Left lung (tissue), 10 donors: Measurements from ENCODE around the gene ITFG1. TPM values are rescaled to one million over a fixed set of nuclear protein-coding genes. Genes with fewer than 3 reads are reported as not detected.
"Not testable (repeated sequence)": the region's sequence is repeated elsewhere in the genome, so short reads cannot be mapped to it uniquely, and the experiment has no call there.

Source experiments
- ATAC-seq: fragments of 200-7000 bp; cut with Tn5 transposase; one replicate; pipeline ENCODE4 v1.9.1; 2020; ENCODE audit warnings: moderate library complexity
- DNase-seq, 4 donors: peaks; one replicate each; pipeline ENCODE4 v3.0.0-alpha.2; 2013 to 2020
- H3K27ac ChIP-seq, 2 donors: fragments of 200-600 bp; sonication (generic) in 1 of 2; one replicate each; pipeline versions ENCODE4 v1.5.0 to v1.8.0; 2020 to 2021
- H3K27me3 ChIP-seq, 2 donors: fragments of 200-600 bp; sonication (generic) in 1 of 2; one replicate each; pipeline versions ENCODE4 v1.5.0 to v1.8.0; 2020 to 2021
- H3K36me3 ChIP-seq, 2 donors: fragments of 200-600 bp; sonication (generic) in 1 of 2; one replicate each; pipeline versions ENCODE4 v1.5.0 to v1.8.0; 2020 to 2021
- H3K4me1 ChIP-seq, 2 donors: fragments of 200-600 bp; one replicate each; pipeline ENCODE4 v1.8.0; 2021
- H3K4me3 ChIP-seq, 2 donors: fragments of 200-600 bp; sonication (generic) in 1 of 2; one replicate each; pipeline versions ENCODE4 v1.5.0 to v1.8.0; 2020 to 2021; ENCODE audit warnings: mild to moderate bottlenecking in 1 of 2
- H3K9me3 ChIP-seq, 2 donors: fragments of 200-600 bp; sonication (generic) in 1 of 2; one replicate each; pipeline versions ENCODE4 v1.5.0 to v1.8.0; 2020 to 2021
- intact Hi-C, 2 donors: fragments of 100-400 bp; cut with DNase I; formaldehyde crosslinking; loops; one replicate each; pipeline versions ENCODE4 v1.11.2 to v1.14.2; 2022
- polyA plus RNA-seq, 6 donors: library from polyadenylated mRNA; unstranded; fragments of 120-200 nt; gene quantifications; one replicate each; pipeline ENCODE4 v1.2.1, GENCODE V29; 2013; ENCODE audit not compliant: insufficient read length in 6 of 6
- total RNA-seq, 2 donors: library from RNA; stranded (reverse); fragmentation: NEBNext Ultra II Directional; extraction: Animal tissue kit (Norgen Biotek cat#: 25700); gene quantifications; one replicate each; pipeline ENCODE4 v1.2.1, GENCODE V29; 2021
- TF ChIP-seq, protein P1 (sequence below), 2 donors: fragments of 200-600 bp; sonication (generic) in 1 of 2; IDR thresholded peaks; one replicate each; pipeline versions ENCODE4 v1.5.0 to v1.8.0; 2021; ENCODE audit warnings: antibody characterized with exemption in 2 of 2
- donor health status: DM: no; HTN: yes; CAD: no.
- donor health status: DM: no; HTN: no; CAD: no.

Gene ITFG1
- total and polyA plus RNA-seq, 8 donors: 62.5 to 80.0 (median 69.2) TPM

- Histone ChIP-seq H3K27me3 (no peaks in the 10 kb centered on the region), H3K27ac (no peak overlapping the region), H3K9me3 (peaks cover 0 to 12% of the 10 kb centered on the region in 2 donors), H3K36me3 (peaks cover 0 to 27% of the 10 kb centered on the region in 2 donors), H3K4me3 (no peak overlapping the region), H3K4me1 (no peaks in the 10 kb centered on the region)
- ATAC-seq: no peak
- TF ChIP-seq, protein P1, sequence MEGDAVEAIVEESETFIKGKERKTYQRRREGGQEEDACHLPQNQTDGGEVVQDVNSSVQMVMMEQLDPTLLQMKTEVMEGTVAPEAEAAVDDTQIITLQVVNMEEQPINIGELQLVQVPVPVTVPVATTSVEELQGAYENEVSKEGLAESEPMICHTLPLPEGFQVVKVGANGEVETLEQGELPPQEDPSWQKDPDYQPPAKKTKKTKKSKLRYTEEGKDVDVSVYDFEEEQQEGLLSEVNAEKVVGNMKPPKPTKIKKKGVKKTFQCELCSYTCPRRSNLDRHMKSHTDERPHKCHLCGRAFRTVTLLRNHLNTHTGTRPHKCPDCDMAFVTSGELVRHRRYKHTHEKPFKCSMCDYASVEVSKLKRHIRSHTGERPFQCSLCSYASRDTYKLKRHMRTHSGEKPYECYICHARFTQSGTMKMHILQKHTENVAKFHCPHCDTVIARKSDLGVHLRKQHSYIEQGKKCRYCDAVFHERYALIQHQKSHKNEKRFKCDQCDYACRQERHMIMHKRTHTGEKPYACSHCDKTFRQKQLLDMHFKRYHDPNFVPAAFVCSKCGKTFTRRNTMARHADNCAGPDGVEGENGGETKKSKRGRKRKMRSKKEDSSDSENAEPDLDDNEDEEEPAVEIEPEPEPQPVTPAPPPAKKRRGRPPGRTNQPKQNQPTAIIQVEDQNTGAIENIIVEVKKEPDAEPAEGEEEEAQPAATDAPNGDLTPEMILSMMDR (IDR thresholded peaks at IDR 0.05): no peak
- peak in 1 of 4 donors; percentile 59 for DNase-seq
- intact Hi-C loops: no loop called here
These were observed 232.6 kb downstream of the ITFG1 start for GRCh38 chr16:47228241-47228640.

GRCh38 chr16:47213761-47214440, 247.0 kb downstream of the ITFG1 start:
- TF ChIP-seq, protein P1 (IDR thresholded peaks at IDR 0.05): no peak
- DNase-seq (no peak), ATAC-seq (no peak)
- H3K36me3 ChIP-seq: peaks cover 0 to 30% of the 10 kb centered on the region in 2 donors
- intact Hi-C loops: no loop called here
- H3K4me1 ChIP-seq: no peaks in the 10 kb centered on the region
- no peak overlapping the region for H3K4me3 ChIP-seq
- peaks cover 0 to 7% of the 10 kb centered on the region in 2 donors for H3K9me3 ChIP-seq
- no peak overlapping the region for H3K27ac ChIP-seq
- H3K27me3 ChIP-seq: no peaks in the 10 kb centered on the region

DNA sequence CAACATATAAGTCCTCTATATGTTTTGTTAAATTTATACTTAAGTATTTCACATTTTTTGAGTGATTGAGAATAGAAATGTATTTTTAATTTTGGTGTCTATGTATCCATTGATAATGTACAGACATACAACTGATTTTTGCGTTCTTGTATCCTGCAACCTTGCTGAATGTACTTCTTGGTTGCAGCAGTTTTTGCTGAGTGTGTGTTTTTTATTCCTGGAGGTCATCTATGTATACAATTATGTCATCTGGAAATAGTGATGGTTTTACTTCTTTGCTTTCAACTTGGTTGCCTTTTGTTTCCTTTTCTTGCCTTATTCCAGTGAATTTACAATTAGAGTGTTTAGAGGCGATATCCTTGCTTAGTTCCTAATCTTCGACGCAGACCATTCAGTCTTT, 249.6 kb downstream of the ITFG1 start:
- H3K27me3 ChIP-seq: no peaks in the 10 kb centered on the region
- TF ChIP-seq, protein P1 (IDR thresholded peaks at IDR 0.05): no peak
- no peak overlapping the region for H3K4me3 ChIP-seq
- DNase-seq (no peak), ATAC-seq (no peak)
- no peak overlapping the region for H3K27ac ChIP-seq
- intact Hi-C loops: no loop called here
- H3K4me1 ChIP-seq: no peaks in the 10 kb centered on the region
- peaks cover 0 to 3% of the 10 kb centered on the region in 2 donors for H3K36me3 ChIP-seq
- H3K9me3 ChIP-seq: no peaks in the 10 kb centered on the region

DNA sequence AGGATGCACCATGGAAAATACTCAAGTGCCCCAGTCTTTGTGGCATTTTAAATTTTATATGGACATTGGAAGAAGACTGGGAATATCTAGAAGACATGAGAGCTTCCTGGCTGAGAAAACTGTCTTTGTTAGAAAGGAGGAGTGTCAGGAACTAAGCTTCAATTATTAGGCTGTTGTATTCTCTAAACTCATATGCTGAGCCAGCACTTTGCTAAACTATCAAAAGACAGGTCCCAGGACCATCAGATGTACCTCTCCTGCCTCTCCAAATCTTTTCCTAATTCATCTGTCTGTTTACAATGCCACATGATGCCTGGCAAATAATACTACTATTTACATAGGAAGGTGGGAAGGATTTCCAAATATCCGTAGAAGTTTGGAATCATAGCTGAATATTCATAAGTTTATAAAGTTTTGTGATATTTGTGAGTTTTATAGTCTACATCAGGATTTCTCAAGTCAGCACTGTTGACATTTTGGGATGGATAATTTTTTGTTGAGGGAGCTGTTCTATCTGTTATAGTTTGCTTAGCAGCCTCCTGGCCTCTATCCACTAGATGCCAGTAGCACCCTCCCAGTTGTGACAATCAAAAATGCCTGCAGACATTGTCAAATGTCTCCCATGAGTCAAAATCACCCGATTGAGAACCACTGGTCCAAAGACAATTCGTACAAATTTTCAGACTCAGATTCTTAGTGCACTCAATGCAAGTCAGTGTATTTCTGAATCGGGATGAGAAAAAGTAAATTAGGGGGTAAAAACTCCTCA, 255.9 kb downstream of the ITFG1 start:
- no peak for DNase-seq
- no peaks in the 10 kb centered on the region for H3K9me3 ChIP-seq
- intact Hi-C loops: no loop called here
- no peaks in the 10 kb centered on the region for H3K27me3 ChIP-seq
- no peak for ATAC-seq
- H3K4me3 ChIP-seq: no peak overlapping the region
- TF ChIP-seq, protein P1 (IDR thresholded peaks at IDR 0.05): no peak
- H3K27ac ChIP-seq: no peak overlapping the region
- no peaks in the 10 kb centered on the region for H3K4me1 ChIP-seq
- H3K36me3 ChIP-seq: no peaks in the 10 kb centered on the region

DNA sequence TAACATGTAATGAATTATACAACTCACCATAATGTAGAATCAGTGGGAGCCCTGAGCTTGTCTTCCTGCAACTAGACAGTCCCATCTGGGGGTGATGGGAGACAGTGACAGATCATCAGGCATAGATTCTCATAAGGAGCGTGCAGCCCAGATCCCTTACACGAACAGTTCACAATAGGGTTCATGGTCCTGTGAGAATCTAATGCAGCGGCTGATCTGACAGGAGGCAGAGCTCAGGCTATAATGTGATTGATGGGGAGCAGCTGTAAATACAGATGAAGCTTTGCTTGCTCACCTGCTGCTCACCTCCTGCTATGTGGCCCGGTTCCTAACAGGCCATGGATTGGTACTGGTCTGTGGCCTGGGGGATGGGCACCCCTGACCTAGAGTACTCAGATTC, 257.4 kb downstream of the ITFG1 start:
- H3K27ac ChIP-seq, ATAC-seq, H3K36me3 ChIP-seq, H3K4me3 ChIP-seq, H3K9me3 ChIP-seq, H3K27me3 ChIP-seq, intact Hi-C loops, H3K4me1 ChIP-seq, DNase-seq: not testable (repeated sequence)
